GM12873 (cell line): ENCODE measurements around the gene AMIGO1.

Source experiments
- CTCF ChIP-seq: IDR thresholded peaks from 2 replicates; pipeline ENCODE4 v1.5.1; 2012; ENCODE audit warnings: low read depth, mild to moderate bottlenecking, moderate library complexity, low read length, control low read depth; ENCODE audit not compliant: insufficient read depth; ENCODE audit errors: missing control alignments

AMIGO1 gene

GRCh38 chr1:109521002-109521951, 11.8 kb upstream of the AMIGO1 start:
- no peak for TF ChIP-seq CTCF

- TF ChIP-seq CTCF: no peak
These were observed 7.8 kb upstream of the AMIGO1 start for GRCh38 chr1:109517337-109517736.

- no peak for TF ChIP-seq CTCF
These were observed 7.3 kb upstream of the AMIGO1 start for GRCh38 chr1:109516872-109517271.

- TF ChIP-seq CTCF: no peak
These were observed 5.3 kb upstream of the AMIGO1 start for GRCh38 chr1:109514846-109515245.

GRCh38 chr1:109513110-109513710, 3.7 kb upstream of the AMIGO1 start:
- no peak for TF ChIP-seq CTCF

- TF ChIP-seq CTCF: no peak
These were observed 703 bp downstream of the AMIGO1 start for GRCh38 chr1:109508873-109509175.

- no peak for TF ChIP-seq CTCF
These were observed 1.3 kb downstream of the AMIGO1 start for GRCh38 chr1:109508001-109508872.
